Measurements from ENCODE around the gene NTRK3.

NTRK3 gene

GRCh38 chr15:87981969-87982368, 274.6 kb downstream of the NTRK3 start:
- DNase-seq (ENCODE audit: low spot score): no peak

DNA sequence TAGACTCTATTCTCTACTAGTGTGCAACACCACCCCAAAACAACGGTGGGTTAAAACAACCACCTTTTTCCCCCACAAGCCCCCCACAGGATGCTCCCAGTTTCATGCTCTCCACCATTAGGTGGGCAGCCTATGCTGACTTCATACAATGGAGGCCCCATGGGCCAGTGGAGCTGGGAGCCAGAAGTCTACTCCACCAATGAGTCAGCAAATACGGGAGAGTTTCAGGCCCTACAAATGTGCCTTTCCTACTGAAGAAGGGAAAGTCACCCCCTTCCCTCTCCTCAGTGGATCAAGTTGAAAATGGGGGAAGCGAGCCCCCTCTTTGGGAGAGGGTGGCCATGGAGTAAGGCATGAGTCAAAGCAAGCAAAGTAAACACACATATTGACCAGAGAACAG, 278.6 kb downstream of the NTRK3 start:
- no peak for DNase-seq (ENCODE audit: low spot score)

- no peak for DNase-seq (ENCODE audit: low spot score)
Measured at GRCh38 chr15:87976552-87976951, 280.0 kb downstream of the NTRK3 start.

GRCh38 chr15:87973501-87974215, 282.9 kb downstream of the NTRK3 start:
- DNase-seq (ENCODE audit: low spot score): no peak

DNA sequence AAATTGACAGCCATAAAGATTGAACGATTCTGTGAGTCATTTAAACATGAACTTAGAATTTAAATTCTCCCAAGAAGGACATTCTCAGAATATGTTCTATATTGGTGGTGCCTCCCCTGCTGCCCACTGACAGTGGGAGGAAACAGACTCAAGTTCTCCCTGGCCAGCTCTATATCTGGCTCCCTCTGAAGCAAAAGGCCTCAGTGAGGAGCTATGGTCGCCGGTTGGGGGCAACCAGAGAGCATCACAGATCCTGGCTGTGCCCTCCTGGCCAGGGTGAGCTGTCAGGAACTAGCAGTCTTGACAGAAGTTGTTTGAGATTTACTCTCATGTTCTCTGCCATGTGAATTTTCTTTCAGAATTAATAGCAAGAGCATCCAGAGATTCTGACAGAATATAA, 285.5 kb downstream of the NTRK3 start:
- DNase-seq (ENCODE audit: low spot score): no peak

DNA sequence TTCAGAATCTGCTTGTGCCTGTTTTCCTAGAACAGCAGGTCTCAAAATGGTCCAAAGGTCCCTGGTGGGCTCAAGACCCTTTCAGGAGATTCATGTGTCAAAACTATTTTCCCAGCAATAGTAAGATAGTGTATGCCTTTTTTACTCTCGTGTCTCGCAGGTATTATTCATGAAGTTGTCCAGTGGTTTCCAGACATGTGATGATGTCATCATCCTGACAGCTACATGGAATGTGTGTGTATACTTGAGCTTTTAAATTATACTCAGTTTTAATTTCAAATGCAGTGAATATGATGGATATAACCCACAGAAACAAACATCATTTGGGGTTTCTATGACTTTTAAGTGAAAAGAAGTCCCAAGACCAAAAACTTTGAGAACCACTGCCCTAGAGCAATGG, 288.6 kb downstream of the NTRK3 start:
- no peak for DNase-seq (ENCODE audit: low spot score)

- DNase-seq (ENCODE audit: low spot score): no peak
Measured at GRCh38 chr15:87965304-87965703, 291.2 kb downstream of the NTRK3 start.

- DNase-seq (ENCODE audit: low spot score): peak; percentile 63
Measured at GRCh38 chr15:87962428-87962827, 294.1 kb downstream of the NTRK3 start.

- DNase-seq (ENCODE audit: low spot score): peak; percentile 92
Measured at GRCh38 chr15:87961851-87962420, 294.6 kb downstream of the NTRK3 start.

GRCh38 chr15:87959662-87960061, 296.9 kb downstream of the NTRK3 start:
- DNase-seq (ENCODE audit: low spot score): peak; percentile 54

DNA sequence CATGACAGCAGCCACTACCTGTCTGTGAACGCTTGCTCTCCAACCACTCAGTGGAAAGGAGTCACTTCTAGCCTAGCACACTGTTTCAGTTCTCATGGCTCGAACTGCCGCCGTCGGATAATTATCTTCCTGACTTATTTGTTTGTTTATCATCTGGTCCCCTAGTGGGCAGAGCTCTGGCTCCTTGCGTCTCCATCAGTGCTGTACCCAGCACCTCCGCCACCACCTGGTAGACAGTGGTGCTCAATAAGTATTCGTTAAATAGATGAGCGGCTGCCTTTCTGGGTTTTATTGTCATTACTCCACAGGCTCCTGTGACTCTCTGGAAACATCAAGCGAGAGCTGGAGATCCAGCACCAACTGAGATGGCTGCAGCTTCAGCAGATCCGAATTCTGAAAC, 297.5 kb downstream of the NTRK3 start:
- no peak for DNase-seq (ENCODE audit: low spot score)

GRCh38 chr15:87955284-87955909, 301.1 kb downstream of the NTRK3 start:
- DNase-seq (ENCODE audit: low spot score): no peak

GRCh38 chr15:87954793-87955192, 301.7 kb downstream of the NTRK3 start:
- DNase-seq (ENCODE audit: low spot score): no peak

GRCh38 chr15:87952736-87953287, 303.7 kb downstream of the NTRK3 start:
- DNase-seq (ENCODE audit: low spot score): no peak

- DNase-seq (ENCODE audit: low spot score): no peak
Measured at GRCh38 chr15:87949575-87950223, 306.8 kb downstream of the NTRK3 start.

- no peak for DNase-seq (ENCODE audit: low spot score)
Measured at GRCh38 chr15:87949151-87949574, 307.4 kb downstream of the NTRK3 start.

- no peak for DNase-seq (ENCODE audit: low spot score)
Measured at GRCh38 chr15:87947560-87947959, 309.0 kb downstream of the NTRK3 start.

GRCh38 chr15:87945246-87945645, 311.3 kb downstream of the NTRK3 start:
- no peak for DNase-seq (ENCODE audit: low spot score)

DNA sequence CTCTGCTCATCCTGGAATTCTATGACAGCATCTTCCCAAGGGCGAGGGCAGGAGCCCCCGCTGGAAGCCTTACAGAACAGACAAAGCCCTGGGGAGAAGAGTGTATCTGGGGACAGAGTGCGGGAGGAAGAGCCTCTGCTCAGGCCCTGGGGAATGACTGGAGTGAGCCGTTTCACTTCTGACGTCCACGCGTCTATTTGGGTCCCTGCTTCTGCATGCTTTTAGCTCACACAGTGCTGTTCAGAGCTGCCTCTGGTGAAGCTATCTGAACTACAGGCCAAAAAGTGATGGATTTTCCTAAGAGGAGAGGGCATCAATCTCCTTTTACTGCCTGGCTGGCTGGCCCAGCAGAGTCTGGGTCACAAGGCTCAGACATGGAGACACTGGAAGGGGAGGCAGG, 311.8 kb downstream of the NTRK3 start:
- DNase-seq (ENCODE audit: low spot score): no peak

GRCh38 chr15:87944050-87944449, 312.5 kb downstream of the NTRK3 start:
- DNase-seq (ENCODE audit: low spot score): peak; percentile 84

DNA sequence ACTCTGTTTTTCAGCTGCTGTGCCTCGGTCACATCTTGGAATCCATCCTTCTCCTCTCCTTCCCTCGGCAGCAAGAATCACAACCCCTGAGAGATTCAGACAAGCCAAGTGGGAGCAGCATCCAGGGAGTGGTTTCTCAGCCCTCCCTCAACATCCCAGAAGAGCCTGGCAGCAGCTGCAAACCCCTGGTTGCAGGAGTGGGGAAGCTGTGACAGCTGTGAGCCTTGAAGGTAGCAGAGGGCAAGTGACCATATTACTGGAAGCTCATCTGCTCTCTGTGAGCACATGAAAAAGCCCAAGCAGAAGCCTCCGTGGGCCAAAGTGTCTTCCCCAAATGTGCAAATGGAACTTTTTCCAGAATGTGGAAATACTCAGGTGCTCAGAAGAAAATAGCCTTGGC, 312.9 kb downstream of the NTRK3 start:
- DNase-seq (ENCODE audit: low spot score): no peak

DNA sequence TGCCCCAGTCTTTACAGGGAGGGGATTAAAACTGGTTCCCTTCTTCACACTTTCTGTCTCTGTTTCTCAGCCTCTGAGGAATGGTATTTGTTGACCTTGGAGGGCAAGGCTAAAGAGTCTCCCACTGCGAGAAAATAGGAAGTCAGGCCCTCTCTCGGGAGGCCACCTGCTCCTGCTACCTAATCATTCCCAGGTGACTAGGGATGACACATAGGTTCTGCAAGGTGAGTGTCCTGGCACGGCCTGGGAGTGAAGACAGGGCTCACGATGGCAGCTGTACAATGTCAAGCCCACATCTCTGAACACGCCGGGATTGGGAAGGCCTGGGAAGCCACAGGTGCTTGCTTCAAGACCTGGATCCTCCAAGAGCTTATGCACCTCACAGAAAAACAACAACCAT, 314.2 kb downstream of the NTRK3 start:
- DNase-seq (ENCODE audit: low spot score): no peak

DNA sequence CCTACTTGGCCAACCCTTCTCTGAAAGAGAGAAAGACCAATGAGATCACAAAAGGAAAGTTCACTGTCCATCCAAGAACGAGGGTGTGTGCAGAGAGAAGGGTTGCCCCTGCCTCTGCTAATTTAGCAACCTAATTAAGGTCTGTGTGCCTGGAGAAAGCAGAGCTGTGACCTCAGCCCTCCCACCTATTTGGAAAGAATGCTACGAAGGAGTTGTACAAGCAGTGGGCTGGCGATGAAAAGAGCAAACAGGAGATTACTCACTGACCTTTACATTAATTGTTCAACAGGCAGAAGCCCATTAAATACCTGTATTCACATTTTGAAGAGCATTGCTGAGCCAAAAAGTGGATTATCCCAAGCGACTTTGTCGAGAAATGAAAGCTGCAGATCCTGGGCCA, 314.9 kb downstream of the NTRK3 start:
- no peak for DNase-seq (ENCODE audit: low spot score)

Data from cerebellar cortex (tissue), 1 donor.